SKM-1 treated with dmso at 0.1 percent for 144 hours (cell line): ENCODE results near the gene LTC4S.
"Not testable (repeated sequence)": the region's sequence is repeated elsewhere in the genome, so short reads cannot be mapped to it uniquely, and the experiment has no call there.

Experiments
- DNase-seq: peaks from one replicate; lab custom pipeline; 2025; ENCODE audit not compliant: unreplicated experiment; lab: John Stamatoyannopoulos, UW

LTC4S gene

DNA sequence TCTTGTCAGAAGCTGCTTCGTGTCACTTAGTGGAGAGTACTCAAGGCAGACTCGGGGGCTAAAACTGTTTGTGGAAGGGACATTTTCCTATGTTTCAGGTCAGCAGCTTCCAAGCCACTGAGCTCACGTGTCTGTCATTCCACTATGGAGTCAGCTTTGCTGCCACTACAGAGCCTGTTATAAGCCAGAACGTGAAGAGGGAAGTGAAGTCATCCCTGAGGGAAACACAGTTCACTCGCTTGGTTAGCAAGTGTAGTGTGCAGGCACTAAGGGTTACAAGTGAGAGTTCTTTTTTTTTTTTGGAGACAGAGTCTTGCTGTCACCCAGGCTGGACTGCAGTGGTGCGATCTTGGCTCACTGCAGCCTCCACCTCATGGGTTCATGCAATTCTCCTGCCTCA is 24.5 kb upstream of the LTC4S start:
- DNase-seq, result peak; percentile 19

DNA sequence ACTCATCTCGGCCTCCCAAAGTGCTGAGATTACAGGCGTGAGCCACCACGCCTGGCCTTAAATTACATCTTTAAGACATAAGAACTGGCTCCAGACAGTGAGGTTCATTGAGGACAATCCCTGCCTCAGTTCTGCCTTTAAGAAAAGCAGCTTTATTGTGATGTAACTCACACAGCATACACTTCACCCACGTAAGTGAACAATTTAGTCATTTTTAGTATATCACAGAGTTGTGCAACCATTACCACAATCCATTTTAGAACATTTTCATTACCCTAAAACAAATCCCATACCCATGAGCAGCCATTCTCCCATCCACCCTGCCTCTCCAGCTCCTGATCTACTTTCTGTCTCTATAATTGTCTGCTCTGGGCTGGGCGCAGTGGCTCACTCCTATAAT is 24.0 kb upstream of the LTC4S start:
- no peak for DNase-seq

DNA sequence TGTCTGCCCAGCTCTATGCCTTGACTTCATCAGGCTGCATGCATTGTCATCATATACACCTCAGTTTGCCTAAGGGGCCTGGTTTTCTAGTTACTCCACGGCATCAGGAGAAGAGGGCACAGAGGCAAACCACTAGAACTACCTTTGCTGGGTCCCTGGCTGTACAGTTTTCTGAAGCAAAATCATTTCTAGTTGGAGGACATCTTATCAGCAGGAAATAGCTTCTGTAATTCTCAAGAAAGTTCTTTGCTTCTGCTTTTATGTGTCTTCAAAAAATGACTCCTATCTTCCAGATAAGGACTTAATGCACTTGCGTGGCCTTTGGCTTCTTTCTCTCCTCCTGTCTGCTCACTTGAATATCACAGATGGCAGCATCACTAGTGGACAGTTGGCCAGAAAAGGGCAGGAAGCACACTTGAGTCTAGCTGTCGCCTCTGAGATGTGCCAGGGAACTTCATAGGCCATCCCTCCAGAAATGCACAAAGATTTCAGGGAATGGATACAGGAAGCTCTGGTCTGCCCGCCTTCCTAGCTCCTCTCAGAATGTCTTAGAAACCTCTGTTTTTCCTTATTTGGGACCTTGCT is 22.4 kb upstream of the LTC4S start:
- no peak for DNase-seq

DNA sequence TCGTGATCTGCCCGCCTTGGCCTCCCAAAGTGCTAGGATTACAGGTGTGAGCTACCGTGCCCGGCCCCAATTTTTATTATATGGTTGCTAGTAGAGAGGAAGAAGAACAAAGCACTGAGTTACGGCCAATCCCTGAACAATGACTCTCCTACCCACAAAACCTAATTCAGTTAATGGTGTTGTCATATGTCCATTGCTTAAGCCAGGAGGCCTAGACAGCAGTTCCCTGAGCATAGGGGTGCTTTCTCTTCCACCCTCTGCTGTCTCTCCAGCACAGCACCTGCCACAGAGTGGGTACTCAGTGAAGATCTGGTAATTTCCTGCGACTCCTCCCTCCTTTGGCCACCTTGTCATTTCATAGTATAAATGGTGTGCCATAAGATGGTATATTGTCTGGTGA is 21.4 kb upstream of the LTC4S start:
- DNase-seq, result peak; percentile 38

DNA sequence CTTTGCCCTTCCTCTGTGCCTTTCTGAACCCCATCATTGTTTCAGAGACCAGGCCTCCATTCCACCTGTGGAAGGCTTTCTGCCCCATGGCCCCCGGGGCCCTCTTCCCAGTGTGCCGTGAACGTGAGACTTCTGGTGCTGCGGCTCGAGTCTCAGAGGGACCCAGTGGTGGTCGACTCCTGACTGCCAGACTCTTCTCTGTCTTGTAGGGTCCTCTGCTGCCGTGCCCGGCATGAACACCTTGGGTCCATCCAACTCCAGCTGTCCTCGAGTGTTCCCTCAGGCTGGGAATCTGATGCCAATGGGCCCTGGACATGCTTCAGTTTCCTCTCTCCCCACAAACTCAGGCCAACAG is 20.1 kb upstream of the LTC4S start:
- no peak for DNase-seq

DNA sequence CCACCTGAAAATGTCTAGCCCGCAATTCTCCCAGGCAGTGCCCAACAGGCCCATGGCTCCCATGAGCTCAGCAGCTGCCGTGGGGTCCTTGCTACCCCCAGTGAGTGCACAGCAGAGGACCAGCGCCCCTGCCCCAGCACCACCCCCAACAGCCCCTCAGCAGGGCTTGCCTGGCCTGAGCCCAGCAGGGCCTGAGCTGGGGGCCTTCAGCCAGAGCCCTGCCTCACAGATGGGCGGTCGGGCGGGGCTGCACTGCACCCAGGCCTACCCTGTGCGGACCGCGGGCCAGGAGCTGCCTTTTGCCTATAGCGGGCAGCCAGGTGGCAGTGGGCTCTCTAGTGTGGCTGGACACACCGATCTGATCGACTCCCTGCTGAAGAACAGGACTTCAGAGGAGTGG is 19.3 kb upstream of the LTC4S start:
- no peak for DNase-seq

DNA sequence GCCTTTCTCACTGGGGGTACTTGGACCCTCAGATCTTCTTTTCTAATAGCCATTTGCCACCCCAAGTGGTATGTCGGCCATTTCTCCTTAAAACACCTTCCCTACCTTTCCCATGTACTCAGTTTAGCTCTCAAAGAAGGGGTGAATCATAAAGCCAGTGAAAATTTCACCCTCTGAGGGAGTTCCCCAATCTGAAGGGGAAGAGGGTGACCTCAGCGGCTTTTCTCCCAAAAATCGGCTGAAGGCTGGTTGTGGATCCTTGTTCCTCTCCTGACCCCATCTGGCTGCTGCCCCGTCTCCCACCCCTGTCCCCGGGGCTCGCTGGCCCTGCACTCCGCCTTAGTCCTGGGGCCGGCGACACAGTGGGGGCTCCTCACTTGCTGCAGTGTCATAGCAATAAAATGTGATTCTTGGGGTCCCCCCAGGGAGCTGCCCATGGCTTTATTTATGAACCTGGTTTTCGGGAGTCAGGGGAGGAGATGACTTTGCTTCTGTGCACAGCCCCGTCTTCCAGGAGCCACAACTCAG is 17.3 kb upstream of the LTC4S start:
- DNase-seq, result no peak

DNA sequence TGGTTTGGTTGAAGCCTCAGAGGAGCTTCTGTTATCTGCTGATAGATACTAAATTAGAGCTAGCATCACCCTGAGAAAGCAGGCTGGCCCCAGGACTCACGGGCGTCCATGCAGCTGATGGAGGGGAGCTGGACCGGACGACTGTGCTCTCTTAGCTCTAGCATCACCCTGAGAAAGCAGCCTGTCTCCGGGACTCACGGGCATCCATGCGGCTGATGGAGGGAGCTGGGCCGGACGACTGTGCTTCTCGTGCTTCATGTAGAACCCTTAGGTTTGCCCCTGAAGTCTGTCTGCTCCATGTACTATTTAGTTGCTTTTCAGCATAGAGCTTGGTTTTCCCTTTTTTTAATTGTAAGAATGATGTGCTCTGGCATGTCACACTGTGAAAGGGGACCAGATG is 16.3 kb upstream of the LTC4S start:
- no peak for DNase-seq

DNA sequence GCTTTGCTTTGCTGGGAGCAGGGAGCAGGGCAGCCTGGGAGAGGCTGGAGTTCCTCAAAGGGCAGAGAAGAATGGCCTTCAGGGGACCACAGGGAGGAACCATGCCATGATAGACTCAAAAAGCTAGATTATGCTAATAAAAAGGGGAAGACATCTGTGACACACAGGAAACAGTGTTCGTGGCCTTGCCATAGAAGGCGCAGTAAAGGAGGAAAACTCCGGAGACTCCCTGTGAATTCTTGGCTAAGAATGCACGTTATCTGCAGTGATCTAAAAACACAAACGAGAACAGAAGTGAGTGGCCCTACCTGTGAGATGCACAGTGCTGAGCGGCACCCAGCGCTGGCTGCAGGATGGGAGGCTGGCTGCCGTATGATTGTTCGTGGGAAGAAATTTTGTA is 15.9 kb upstream of the LTC4S start:
- DNase-seq, result peak; percentile 36

DNA sequence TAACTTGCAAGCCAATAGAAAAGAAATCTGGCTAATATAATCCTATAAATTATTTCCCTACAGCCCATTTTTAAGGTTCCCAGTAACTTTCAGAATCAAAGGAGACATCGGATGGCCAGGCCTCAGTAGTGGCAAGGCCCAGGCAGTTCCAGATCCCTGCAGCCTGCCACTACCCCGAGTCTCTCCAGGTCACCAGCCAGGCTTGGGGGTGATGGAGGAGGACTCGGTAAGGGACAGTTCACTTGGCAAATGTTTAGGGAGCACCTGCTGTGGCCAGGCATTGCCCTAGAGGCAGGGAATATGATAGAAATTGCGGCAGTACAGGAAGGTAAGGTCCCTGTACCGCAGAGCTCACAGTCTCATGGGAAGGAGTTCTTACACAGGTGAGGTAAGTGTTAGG is 15.2 kb upstream of the LTC4S start:
- DNase-seq, result no peak

DNA sequence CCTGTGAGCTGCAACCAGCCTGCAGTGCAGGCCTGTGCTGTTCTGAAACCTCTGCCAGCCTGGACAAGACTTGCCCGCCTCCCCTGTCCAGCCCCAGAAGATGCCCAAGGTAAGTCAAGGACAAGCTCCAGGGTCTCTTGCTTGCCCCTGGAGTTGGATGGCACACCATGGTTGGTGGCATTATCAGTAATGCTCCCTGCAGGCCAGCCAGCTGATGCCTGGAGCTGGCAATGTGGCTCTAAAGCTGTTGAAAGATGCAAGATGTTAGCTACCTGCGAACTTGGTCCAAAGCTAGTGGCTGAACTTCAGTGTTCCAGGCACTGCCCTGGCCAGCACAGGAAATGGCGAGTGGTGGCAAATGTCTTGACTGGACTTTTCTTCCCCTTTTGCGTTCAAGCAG is 14.0 kb upstream of the LTC4S start:
- DNase-seq, result no peak

DNA sequence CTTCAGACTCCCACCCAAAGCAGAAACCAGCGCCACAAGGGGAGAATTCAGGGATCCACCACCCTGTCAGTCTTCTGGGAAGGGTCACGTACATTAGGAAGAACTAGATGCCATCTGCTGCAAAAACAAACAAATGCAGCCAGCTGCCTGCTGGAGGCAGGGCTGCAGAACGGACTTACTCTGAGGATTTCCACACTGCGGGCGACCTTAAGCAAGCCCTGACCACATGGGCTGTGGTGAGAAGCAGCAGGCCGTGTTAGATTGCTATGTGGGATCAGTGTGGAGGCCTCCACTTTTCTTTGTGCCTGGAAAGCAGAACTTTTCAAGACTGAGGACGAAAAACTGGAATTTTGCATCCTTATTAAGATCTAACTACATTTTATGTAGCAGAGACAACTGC is 13.4 kb upstream of the LTC4S start:
- DNase-seq, result peak; percentile 86

DNA sequence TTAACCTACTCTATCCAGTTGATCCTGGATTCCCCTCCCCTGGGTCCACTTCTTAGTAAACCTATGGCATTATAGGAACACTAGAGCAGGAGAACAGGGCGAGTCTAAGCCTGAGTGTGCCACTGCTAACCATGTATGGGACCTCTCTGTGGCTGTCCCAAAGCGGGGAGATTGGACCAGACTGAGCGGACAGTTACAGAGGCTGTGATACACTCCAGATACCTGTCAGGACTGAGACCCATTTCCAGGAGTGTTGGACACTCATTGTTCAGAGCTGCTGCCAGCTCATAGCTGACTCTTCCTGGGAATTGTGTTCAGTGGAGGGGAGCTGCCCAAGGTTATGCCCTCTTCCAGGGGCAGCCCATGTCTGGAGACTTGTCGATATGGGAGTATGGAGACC is 11.9 kb upstream of the LTC4S start:
- no peak for DNase-seq

DNA sequence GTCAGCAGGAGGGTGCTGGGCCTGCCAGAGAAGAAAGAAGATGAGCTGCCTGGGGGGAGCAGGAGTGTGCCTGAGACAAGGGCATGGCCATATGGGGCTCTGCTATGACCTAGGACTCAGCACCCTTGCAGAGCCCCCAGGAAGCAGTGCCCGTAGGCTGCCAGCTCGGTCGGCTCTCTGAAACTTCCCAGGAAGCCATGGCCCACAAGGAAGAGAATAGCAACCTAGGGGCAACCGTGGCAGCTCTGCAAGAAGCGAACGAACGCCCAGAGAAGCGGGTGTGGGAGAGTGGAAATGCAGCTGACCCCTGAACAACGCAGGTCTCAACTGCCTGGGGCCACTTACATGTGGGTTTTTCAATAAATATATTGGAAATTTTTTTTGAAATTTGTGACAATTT is 10.7 kb upstream of the LTC4S start:
- no peak for DNase-seq

DNA sequence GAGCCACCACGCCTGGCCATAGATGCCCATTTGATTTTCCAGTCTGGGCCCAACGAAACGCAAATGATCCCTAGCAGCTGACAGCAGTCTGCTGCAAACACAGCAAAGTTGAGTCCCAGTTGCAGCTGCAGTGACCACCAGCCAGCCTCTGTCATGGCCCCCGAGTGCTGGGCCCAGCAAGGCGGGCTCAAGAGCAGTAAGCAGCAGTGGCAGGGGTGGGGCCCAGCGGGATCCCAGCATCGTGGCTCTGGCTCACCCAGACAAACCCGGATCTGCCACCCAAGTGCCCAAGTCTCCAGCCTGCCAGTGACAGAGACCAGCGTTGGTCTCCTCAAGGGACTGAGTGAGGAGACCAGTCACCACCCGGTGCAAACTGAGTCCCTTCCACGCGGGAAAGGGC is 6.9 kb upstream of the LTC4S start:
- no peak for DNase-seq

DNA sequence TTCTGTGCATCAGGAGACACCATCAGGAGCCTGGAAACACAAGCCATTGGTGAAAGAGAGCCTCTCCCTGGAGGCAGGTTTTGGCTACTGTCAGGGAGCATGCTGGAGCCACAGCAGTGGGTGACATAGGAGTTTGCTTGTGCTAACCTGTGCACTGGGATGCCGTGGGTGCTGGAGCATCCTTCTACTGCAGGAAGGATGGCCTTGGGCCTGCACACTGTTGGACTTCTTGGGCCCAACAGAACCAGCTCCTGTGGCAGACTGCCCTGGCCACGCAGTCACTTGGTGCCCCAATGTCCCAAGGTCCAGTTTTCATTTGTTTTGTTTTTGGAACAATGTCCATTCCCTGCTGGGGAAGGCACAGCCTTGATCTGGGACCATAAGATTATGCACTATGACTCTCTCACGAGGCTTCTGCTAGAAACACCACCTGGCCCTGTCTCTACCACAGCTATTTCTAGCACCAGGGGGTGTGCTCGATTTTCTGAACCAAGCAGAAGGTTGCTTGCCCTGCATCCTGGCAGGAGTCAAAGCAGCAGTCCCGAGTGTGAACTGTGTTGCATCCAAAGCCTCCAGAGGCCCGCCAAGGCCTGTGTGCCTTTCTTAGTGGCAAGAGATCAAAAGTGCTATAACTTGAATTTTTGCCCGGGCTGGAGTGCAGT is 5.5 kb upstream of the LTC4S start:
- no peak for DNase-seq

DNA sequence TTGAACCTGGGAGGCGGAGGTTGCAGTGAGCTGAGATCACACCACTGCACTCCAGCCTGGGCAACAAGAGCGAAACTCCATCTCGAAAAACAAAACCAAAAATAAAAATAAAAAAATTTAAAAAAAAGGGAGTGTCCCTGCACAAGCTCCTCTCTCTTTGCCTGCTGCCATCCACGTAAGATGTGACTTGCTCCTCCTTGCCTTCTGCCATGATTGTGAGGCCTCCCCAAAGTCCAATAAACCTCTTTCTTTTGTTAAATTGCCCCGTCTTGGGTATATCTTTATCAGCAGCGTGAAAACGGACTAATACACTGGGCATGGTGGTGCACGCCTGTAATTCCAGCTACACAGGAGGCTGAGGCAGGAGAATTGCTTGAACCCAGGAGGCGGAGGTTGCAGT is 4.5 kb upstream of the LTC4S start:
- not testable (repeated sequence) for DNase-seq

DNA sequence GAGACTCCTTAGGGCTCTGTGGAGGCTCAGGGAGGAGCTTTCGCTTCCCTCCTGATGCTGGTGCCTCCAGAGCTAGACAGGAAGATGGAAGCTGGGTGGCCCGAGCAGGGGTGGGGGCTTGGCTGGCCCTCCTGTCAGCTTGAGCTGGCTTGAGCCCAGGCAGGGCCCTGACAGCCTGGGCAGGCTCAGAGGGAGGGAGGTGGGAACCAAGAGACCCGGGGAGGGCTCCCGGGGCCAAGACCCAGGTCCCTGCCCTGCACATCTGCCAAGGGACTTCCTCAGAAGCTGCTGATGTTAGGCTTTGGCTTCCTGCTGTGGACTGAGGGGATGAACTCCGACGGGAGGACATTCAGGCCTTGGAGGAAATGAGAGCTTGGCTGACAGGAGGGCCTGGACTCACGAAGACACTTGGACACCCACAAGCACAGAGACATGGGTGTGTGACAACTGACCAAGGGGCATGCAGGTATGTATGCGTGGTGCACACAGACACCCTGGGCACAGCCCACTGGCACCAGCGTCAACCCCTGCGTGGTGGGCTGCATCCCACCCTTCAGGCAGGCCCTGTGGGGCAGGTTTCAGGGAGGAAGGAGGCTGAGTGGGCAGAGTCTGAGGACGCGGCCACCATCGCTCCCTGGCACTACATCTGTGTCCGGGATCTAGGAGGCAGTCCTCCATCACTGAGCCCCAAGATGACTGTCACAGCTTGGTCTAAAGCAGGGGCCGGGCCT is 1.7 kb upstream of the LTC4S start:
- DNase-seq, result no peak

DNA sequence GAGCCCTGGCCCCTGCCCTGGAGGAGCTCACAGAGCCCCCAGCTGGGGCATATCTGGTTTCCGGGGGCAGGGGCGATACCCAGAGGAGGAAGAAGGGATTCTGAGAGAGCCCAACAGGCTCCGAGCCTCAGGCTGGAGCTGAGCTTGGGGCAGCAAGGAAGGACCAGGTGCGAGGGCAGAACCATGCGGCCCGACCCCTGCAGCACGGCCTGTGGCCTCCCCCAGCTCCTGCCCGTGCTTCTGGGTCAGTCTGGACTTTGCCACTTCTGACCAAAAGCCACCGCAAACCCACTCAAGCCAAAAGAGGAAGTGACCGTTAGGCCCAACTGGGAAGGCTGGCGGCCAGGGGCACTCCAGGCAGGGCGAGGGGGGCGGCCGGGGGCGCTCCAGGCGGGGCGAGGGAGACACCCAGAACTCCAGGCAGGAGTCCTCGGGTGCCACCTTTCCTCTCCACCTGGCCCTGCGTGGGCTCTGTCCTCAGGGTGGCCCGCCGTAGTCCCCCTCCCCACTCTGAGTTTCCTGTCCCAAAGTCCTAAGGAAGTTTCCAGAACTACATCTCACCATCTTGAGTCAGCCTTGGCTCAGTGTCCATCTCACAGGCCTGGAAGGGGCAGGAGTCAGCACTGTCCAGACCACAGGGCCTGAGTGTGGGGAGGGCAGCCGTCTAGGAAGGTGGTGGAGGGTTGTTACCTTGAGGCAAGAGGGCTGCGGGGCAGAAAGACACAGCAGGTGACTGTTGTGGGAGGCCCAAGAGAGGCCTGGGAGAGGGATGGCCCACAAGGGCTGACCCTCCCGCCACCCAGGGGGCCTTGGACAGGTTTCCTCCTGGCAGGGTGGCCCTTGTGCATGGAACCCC is 946 bp upstream of the LTC4S start:
- peak; percentile 16 for DNase-seq

DNA sequence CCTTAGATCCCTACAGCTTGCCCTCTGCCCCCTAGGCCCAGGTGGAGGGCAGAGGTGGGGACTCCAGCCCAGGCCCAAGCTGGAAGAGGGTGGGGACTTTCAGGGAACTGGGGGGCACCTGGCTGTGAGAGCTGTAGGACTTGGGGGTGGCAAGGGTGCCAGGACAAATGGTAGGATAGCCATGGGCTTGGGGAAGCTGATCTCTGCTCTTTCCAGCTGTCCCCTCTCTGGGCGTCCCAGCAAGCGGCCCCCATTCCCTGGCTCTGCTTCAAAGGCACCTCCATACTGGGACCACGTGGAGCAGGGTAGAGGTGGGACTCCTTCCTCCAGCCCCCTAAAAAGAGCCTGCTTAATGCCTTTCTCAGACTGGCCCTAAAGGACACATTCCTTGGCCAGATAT is 385 bp downstream of the LTC4S start:
- DNase-seq, result no peak

DNA sequence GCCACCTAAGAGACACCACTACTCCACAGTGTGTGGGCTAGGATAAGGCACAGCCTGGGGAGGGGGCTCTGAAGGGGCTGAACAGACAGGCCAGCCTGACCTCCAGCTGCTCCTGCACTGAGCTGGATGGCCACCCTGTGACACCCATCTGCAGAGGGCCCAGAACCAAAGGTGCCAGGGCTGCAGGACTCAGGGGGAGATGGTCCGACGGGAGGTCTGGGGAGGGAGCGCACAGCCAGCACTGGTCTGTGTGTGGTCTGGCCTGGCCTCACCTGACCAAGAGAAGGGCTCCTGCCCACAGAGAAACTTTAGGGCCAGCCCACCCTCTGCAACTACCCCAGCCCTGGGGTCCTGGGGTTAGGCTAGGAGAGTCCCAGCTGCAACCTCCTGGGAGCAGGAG is 789 bp downstream of the LTC4S start:
- DNase-seq, result no peak
